ENCODE data around the gene ARID5B. TPM values are rescaled to one million over a fixed set of nuclear protein-coding genes. Genes with fewer than 3 reads are reported as not detected.

Gene ARID5B
- total RNA-seq, 2 donors from 2014 or later = 60.7 to 80.4 TPM

- H3K4me3 ChIP-seq = no peak overlapping the region
- DNase-seq (ENCODE audit: low spot score) (no peak), ATAC-seq (ENCODE audit: insufficient number of reproducible peaks, low FRiP score, low read depth) (no peak)
- no peaks in the 10 kb centered on the region for H3K36me3 ChIP-seq
- H3K27ac ChIP-seq = peak overlapping the region; percentile 47 to 49
- no peaks in the 10 kb centered on the region for H3K27me3 ChIP-seq (replicated peaks; ENCODE audit: insufficient read depth)
- peaks cover 34 to 64% of the 10 kb centered on the region in 2 donors for H3K4me1 ChIP-seq (ENCODE audit: control insufficient read depth in 1 of 2, low read depth in 2 of 2)
- H3K9me3 ChIP-seq = no peaks in the 10 kb centered on the region
- TF ChIP-seq CTCF (IDR thresholded peaks at IDR 0.05) = no peak
Observed at GRCh38 chr10:62022830-62023229, 121.3 kb downstream of the ARID5B start.

- Histone ChIP-seq H3K4me1 (ENCODE audit: control insufficient read depth in 1 of 2, low read depth in 2 of 2) (peaks cover 30 to 64% of the 10 kb centered on the region in 2 donors), H3K36me3 (no peaks in the 10 kb centered on the region), H3K27ac (peak overlapping the region; percentile 47 to 49), H3K4me3 (no peak overlapping the region), H3K9me3 (no peaks in the 10 kb centered on the region), H3K27me3 (replicated peaks; ENCODE audit: insufficient read depth) (no peaks in the 10 kb centered on the region)
- no peak for ATAC-seq (ENCODE audit: insufficient number of reproducible peaks, low FRiP score, low read depth)
- no peak for TF ChIP-seq CTCF (IDR thresholded peaks at IDR 0.05)
- DNase-seq (ENCODE audit: low spot score) = no peak
Observed at GRCh38 chr10:62023329-62023728, 121.8 kb downstream of the ARID5B start.

- no peaks in the 10 kb centered on the region for H3K9me3 ChIP-seq
- no peaks in the 10 kb centered on the region for H3K36me3 ChIP-seq
- H3K27ac ChIP-seq = peak overlapping the region in 1 of 2 donors; percentile 47
- ATAC-seq (ENCODE audit: insufficient number of reproducible peaks, low FRiP score, low read depth) (no peak), DNase-seq (ENCODE audit: low spot score) (no peak)
- no peaks in the 10 kb centered on the region for H3K27me3 ChIP-seq (replicated peaks; ENCODE audit: insufficient read depth)
- H3K4me1 ChIP-seq (ENCODE audit: control insufficient read depth in 1 of 2, low read depth in 2 of 2) = peaks cover 26 to 62% of the 10 kb centered on the region in 2 donors
- H3K4me3 ChIP-seq = no peak overlapping the region
- no peak for TF ChIP-seq CTCF (IDR thresholded peaks at IDR 0.05)
Observed at GRCh38 chr10:62024026-62024701, 122.7 kb downstream of the ARID5B start.

GRCh38 chr10:62025134-62025794 is 123.8 kb downstream of the ARID5B start:
- TF ChIP-seq CTCF (IDR thresholded peaks at IDR 0.05) = no peak
- Histone ChIP-seq H3K9me3 (no peaks in the 10 kb centered on the region), H3K4me3 (no peak overlapping the region), H3K27me3 (replicated peaks; ENCODE audit: insufficient read depth) (no peaks in the 10 kb centered on the region), H3K36me3 (no peaks in the 10 kb centered on the region), H3K27ac (peak overlapping the region in 1 of 2 donors; percentile 3), H3K4me1 (ENCODE audit: control insufficient read depth in 1 of 2, low read depth in 2 of 2) (peaks cover 17 to 51% of the 10 kb centered on the region in 2 donors)
- ATAC-seq (ENCODE audit: insufficient number of reproducible peaks, low FRiP score, low read depth) (no peak), DNase-seq (ENCODE audit: low spot score) (no peak)

Data from thoracic aorta (tissue), 2 donors.